RWPE2 (cell line): ENCODE data around the gene EIF2B2.

Experiments
- ATAC-seq: fragments of 200-7000 bp; cut with Tn5 transposase; 3 replicates; pipeline ENCODE4 v1.9.1; 2021; ENCODE audit warnings: low read depth
- DNase-seq: peaks from one replicate; pipeline ENCODE4 v3.0.0-alpha.2; 2020; ENCODE audit warnings: low spot score
- H3K27ac ChIP-seq: fragments of 450-650 bp; 2 replicates; pipeline ENCODE4 v1.5.1; 2017; ENCODE audit warnings: mild to moderate bottlenecking; ENCODE audit not compliant: poor library complexity, severe bottlenecking
- H3K27me3 ChIP-seq: fragments of 250-450 bp; sonication (Bioruptor Pico); 2 replicates; pipeline ENCODE4 v1.5.1; 2021; ENCODE audit warnings: mild to moderate bottlenecking, moderate library complexity; ENCODE audit not compliant: insufficient read depth, poor library complexity, severe bottlenecking
- H3K36me3 ChIP-seq: fragments of 250-450 bp; sonication (Bioruptor Pico); 2 replicates; pipeline ENCODE4 v1.5.1; 2020; ENCODE audit warnings: low read depth, mild to moderate bottlenecking, moderate library complexity
- H3K4me1 ChIP-seq: fragments of 250-450 bp; sonication (Bioruptor Pico); 2 replicates; pipeline ENCODE4 v1.5.1; 2021; ENCODE audit warnings: mild to moderate bottlenecking, moderate library complexity; ENCODE audit not compliant: insufficient read depth, poor library complexity, severe bottlenecking
- H3K4me3 ChIP-seq: fragments of 250-450 bp; sonication (Bioruptor Pico); 2 replicates; pipeline ENCODE4 v1.5.1; 2021; ENCODE audit warnings: mild to moderate bottlenecking, moderate library complexity; ENCODE audit not compliant: severe bottlenecking
- H3K9me3 ChIP-seq: fragments of 250-450 bp; sonication (Bioruptor Pico); 2 replicates; pipeline ENCODE4 v1.5.1; 2021; ENCODE audit warnings: mild to moderate bottlenecking, moderate library complexity; ENCODE audit not compliant: severe bottlenecking
- CTCF ChIP-seq: fragments of 450-650 bp; IDR thresholded peaks from one replicate; pipeline ENCODE4 v1.5.1; 2017; ENCODE audit warnings: mild to moderate bottlenecking, moderate library complexity; ENCODE audit not compliant: poor library complexity, severe bottlenecking

The EIF2B2 gene

GRCh38 chr14:74963705-74964271 lies 38.9 kb upstream of the EIF2B2 start:
- H3K27ac ChIP-seq: peak overlapping the region; percentile 86
- no peaks in the 10 kb centered on the region for H3K27me3 ChIP-seq
- no peaks in the 10 kb centered on the region for H3K9me3 ChIP-seq
- H3K4me1 ChIP-seq: peaks cover 40% of the 10 kb centered on the region
- DNase-seq (peak; percentile 65), ATAC-seq (peak; percentile 15; the same call in 2 of the 3 replicates)
- H3K36me3 ChIP-seq: no peaks in the 10 kb centered on the region
- TF ChIP-seq CTCF: no peak
- H3K4me3 ChIP-seq: no peak overlapping the region

DNA sequence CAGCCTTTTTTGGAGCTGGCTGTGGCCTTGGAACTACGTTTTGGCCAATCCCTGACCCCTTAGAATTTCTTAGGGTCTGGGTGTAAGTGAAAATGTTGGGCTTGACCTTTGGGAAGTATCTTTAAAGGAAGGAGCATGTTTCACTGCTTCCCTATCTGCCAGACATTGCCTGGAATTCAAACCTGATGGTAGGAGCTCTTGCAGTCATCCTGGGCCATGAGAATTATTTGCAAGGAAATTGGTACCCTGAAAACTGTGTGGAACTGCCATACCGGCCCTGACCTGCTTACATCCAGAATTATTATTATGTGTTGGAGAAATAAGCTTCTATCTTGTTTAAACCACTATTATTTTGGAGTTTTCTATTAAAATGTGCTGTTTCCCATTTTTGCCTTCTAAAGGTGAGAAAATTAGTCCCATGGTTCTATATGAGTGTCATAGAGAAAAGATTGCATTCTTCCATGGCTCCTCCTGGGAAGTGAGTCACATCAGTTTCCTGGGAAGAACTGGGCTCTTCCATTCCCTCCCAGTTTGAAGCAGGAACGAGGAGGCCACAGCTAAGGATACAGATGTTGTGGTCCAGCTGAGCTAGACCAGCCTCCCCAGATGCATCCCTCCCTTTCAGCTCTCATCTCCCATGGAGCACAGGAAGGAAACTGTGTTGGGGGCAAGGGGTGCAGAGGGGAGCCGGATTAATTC lies 37.8 kb upstream of the EIF2B2 start:
- H3K27me3 ChIP-seq: no peaks in the 10 kb centered on the region
- peak overlapping the region; percentile 86 for H3K27ac ChIP-seq
- ATAC-seq: peak; percentile 63
- no peak overlapping the region for H3K4me3 ChIP-seq
- TF ChIP-seq CTCF: no peak
- peaks cover 32% of the 10 kb centered on the region for H3K4me1 ChIP-seq
- DNase-seq: no peak
- H3K36me3 ChIP-seq: no peaks in the 10 kb centered on the region
- H3K9me3 ChIP-seq: no peaks in the 10 kb centered on the region

DNA sequence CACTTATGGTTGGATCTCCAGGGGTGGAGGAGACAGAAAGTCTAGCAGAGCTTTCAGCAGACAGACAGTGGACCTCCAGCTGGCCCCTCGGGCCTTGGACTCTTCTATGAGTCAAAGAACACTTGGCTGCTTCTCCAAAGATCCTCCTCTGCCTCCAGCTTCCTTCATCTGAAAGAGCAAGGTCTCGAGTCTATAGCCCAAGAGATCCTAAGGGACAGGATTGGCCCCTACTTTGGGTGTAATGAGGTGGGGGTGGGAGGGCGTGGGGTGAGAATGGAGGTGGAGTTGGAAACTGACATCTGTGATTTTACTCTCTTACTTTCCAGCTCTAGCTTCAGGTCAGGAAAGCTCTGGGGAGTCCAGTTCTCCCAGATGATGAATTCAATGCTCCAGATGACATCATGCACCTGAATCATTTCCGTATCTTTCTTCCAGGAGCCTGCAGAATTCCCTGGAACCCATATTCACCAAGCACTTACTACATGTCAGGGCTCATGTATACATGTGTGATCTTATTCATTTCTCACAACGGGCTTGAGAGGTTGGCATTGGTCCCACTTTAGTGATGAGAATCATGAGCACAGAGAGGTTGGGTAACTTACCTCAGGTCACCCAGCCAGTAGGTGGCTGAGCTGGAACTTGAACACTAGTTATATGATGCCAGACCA lies 37.1 kb upstream of the EIF2B2 start:
- no peaks in the 10 kb centered on the region for H3K9me3 ChIP-seq
- peak; percentile 83 for ATAC-seq
- no peak for TF ChIP-seq CTCF
- no peaks in the 10 kb centered on the region for H3K27me3 ChIP-seq
- H3K4me1 ChIP-seq: peaks cover 27% of the 10 kb centered on the region
- no peak overlapping the region for H3K4me3 ChIP-seq
- H3K27ac ChIP-seq: peak overlapping the region; percentile 86
- H3K36me3 ChIP-seq: no peaks in the 10 kb centered on the region
- peak; percentile 74 for DNase-seq

DNA sequence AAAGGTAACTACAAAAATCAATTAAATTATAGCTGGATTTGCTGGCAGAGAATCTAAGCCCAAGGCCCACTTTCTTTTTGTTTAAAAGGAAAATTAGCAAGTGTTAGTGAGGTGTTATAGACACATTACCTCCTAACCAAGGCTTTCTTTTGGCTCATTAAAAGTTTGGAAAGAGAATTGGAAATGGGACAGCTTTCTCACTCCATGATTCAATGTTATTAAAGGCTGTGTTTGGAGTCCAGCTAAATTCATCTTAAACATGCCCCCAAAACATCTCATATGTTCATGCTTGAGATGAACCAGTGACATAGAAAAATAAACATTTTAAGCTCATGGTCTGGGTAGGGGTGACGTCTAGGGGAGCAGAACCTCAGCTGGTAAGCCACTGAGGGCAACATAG lies 33.9 kb upstream of the EIF2B2 start:
- TF ChIP-seq CTCF: no peak
- no peak overlapping the region for H3K27ac ChIP-seq
- ATAC-seq (no peak), DNase-seq (no peak)
- no peaks in the 10 kb centered on the region for H3K36me3 ChIP-seq
- H3K27me3 ChIP-seq: no peaks in the 10 kb centered on the region
- no peak overlapping the region for H3K4me3 ChIP-seq
- peaks cover 25% of the 10 kb centered on the region for H3K4me1 ChIP-seq
- no peaks in the 10 kb centered on the region for H3K9me3 ChIP-seq
